HG02870 (cell line): ENCODE measurements around the gene NTM.

Experiments
- ATAC-seq: cut with Tn5 transposase; IDR thresholded peaks from one replicate; pipeline ENCODE4 v1.9.1; 2021; ENCODE audit warnings: mild to moderate bottlenecking, moderate library complexity; ENCODE audit not compliant: unreplicated experiment

Gene NTM

GRCh38 chr11:131924457-131925201 lies 554.2 kb downstream of the NTM start:
- no peak for ATAC-seq

- ATAC-seq, result no peak
Observed at GRCh38 chr11:131925829-131926228, 555.4 kb downstream of the NTM start.

- peak; percentile 77 for ATAC-seq
Observed at GRCh38 chr11:131928992-131929391, 558.6 kb downstream of the NTM start.

GRCh38 chr11:131932584-131933325 lies 562.3 kb downstream of the NTM start:
- no peak for ATAC-seq

GRCh38 chr11:131934006-131934405 lies 563.6 kb downstream of the NTM start:
- ATAC-seq, result no peak

DNA sequence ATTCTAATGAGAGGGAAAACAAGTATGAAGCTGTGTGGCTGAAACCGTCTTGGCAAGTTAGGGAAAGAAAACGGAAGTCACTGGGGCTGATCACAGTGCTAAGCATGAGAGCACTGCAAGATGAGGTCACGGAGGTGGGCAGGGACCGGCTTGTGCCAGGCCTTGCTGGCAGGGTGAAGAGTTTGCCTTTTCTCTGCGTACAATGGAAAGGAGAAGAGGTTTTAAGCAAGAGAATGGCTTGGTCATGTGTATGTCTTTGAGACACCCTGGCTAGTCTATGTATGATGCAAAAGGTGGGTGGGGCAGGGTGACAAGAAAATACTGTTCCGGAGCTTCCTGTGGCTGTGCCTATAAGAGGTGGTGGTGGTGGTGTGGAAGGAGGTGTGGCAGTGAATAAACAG lies 567.9 kb downstream of the NTM start:
- ATAC-seq, result no peak

DNA sequence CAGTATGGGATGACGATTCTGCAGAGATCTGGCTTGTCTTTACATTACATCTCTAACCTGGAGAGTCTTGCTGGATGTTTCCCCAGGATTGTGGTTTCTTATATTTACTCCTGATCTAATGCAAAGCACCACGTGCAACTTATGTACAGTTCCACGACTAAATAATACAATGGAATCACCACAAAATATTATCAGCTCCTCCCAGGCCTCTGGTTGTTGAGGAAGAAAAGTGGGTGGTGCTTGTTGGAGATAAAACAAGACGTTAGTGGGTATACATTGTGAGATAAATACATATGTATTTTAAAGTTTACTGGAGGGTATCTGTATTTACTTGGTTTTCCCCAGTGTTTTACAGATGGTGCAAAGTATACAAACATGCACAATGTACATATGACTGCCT lies 569.7 kb downstream of the NTM start:
- ATAC-seq, result no peak

DNA sequence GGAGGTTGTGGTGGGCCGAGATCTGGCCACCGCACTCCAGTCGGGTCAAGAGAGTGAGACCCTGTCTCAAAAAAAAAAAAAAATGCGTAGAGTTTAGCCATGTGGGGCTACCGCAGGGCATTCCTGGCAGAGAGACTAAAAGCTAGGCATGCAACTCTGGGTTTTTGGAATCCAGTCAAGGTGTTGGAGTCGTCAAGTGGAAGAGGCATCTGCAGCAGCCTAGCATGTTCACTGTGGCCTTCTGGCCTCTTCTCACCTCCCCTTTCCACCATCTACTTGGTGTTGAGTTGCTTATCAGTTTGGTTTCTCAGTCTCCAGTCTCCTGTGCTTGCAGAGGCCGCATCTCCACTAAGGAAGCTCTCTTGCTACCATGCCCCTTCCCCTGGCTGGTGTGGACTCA lies 572.5 kb downstream of the NTM start:
- ATAC-seq, result no peak

DNA sequence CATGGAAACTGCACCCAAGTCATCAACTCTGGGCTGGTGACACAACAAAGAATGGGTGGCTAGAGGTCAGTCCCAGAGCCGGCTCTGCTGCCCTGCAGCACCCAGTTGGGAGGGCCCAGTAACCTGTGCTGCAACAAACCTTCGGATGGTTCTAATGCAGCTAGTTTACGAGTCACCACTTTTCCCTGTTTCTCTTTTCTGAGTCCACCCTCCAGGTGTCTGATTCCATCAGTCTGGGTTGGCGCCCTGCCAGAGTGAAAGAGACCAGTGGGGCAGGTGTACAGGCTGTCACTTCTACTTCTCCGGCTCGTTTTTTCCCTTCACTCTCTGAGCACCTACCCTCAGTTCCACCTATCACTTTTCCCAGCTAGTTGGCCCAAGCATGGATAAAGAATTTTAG lies 572.9 kb downstream of the NTM start:
- ATAC-seq, result no peak

GRCh38 chr11:131944736-131945135 lies 574.3 kb downstream of the NTM start:
- ATAC-seq, result no peak

DNA sequence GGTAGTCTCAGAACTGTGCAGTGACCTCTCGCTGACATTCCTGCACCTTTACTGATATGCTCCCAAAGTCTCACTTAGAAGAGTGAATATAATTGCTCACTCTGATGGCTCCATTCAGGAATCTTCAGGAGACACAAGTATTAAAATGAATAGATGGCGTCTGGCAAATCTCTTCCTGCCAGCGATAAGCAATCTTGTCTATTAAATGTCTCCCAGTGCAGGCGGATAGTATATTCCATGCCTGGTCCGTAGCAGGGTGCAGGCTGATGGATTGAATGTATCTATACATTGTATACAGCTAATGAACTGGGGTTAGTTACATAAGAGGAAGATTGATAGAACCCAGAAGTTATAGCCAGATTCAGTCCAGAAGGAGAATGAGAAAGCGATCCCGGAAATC lies 575.3 kb downstream of the NTM start:
- ATAC-seq, result no peak

- no peak for ATAC-seq
Observed at GRCh38 chr11:131947511-131947910, 577.1 kb downstream of the NTM start.

DNA sequence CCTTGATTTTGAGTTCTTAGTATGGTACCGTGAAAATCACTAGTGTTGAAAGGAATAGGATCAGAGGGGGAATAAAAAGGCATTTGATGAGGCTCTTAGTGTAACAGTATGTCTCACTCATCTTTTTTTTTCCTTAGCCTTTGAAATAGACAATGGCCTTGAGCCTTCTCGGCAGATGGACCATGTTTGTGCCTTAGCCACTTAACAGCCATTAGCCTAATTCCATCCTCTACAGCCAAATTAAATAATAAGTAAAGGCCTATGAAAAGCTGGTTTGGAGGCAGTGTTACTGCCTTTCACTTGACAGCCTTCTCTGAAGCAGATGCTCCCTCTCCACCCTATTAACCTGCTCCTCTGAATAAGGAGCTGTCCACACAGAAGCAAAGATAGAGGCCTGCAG lies 580.7 kb downstream of the NTM start:
- ATAC-seq, result no peak

GRCh38 chr11:131954146-131954545 lies 583.7 kb downstream of the NTM start:
- no peak for ATAC-seq

DNA sequence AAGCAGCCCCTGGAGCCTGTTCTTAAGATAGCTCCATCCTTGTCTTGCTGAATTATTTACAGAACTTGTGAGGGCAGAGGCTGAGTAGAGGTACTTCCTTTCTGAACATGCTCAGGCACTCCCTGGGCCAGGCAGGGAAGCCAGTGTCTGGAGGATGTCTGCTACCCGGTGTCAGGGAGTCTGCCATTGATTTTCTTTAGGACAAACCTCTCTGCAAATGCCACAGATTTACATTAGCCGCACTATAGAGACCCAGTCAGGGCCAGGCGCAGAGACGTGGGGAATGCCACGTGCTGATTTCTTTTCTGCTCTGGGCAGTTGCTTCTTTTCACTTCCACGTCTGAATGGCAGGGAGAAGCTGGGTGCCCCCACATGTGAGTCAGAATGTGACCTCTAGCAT lies 585.5 kb downstream of the NTM start:
- ATAC-seq, result no peak

DNA sequence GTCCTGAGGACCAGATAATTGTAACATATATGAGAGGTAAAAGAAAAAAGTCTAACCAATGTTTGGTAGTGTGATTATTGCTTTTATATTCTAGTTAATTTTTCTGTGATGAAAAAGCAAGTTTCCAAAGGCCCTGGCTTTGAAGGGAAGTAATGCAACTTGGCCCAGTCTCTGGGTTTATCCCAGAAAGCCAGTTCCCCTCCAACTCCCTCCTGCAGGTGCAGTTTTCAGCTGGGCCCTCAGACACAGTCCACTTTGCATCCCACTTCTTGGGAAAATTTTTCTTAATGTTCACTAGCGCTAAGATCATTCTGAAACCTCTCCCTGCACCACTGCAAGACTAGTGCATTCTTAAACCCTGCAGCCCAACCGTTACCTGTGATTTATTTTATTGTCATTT lies 586.8 kb downstream of the NTM start:
- no peak for ATAC-seq

DNA sequence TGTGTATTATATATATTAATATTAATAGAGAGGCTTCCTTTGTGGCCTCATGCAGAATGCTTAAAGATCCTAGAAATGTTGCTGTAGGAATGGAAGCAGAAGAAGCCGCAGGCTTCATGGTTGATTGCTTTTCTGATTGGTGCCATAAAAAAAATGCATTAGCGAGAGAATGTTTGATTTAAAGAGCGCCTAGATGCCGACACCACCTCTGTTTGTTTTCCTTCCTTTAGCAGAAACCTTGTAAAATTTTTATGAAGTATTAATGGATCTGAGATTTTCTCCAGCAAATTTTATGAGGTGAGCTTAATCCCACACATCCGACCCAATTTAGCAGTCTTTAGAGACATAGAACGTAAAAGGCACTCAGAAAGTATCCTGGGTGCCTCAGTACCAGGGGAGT lies 587.5 kb downstream of the NTM start:
- ATAC-seq, result no peak

- ATAC-seq, result no peak
Observed at GRCh38 chr11:131962818-131963217, 592.4 kb downstream of the NTM start.

- no peak for ATAC-seq
Observed at GRCh38 chr11:131964698-131965483, 594.5 kb downstream of the NTM start.

DNA sequence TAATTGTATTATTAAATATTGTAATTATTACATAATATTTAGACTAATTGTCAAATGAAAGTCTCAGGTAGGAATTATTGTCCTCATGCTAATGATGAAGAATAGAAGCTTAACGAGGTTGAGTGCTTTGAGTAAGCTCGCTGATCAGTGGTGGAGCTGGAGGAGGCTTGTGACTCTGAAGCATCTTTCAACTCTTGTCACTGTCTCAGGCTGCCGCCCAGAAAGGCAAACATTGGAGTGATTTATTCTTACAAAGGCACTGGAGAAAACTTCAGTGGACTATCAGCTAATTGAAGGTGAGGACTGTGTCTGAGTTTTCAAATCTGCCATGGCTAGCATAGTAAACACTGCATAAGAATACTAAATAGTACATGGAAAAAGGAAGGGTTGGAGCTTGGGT lies 595.1 kb downstream of the NTM start:
- no peak for ATAC-seq

DNA sequence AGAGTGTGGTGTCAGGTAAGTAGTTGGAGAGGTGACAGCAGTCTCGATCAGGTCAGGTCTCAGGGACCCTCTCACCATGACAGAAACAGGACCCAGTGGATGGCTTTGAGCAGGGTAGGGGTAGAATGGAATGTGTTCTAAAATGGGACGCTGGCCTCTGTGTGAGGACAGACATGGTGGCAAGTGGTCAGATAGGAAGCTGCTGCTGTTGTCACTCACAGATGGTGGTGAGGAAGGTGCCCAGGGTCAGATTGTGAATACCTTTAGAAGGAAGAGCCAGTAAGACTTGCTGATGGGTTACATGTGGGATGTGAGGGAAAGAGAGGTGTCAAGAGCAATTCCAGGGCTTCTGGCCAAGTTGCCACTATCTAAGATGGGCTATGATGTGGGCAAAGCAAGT lies 596.3 kb downstream of the NTM start:
- no peak for ATAC-seq

- ATAC-seq, result no peak
Observed at GRCh38 chr11:131969261-131969660, 598.8 kb downstream of the NTM start.
